ENCODE data around the gene DPP9. TPM values are rescaled to one million over a fixed set of nuclear protein-coding genes. Genes with fewer than 3 reads are reported as not detected.

Gene DPP9
- total and polyA plus RNA-seq, 2 of the 13 experiments (the other 11 are each of a cell fraction or from before 2014, with no cell fraction given), result 8.4 to 25.8 TPM

DNA sequence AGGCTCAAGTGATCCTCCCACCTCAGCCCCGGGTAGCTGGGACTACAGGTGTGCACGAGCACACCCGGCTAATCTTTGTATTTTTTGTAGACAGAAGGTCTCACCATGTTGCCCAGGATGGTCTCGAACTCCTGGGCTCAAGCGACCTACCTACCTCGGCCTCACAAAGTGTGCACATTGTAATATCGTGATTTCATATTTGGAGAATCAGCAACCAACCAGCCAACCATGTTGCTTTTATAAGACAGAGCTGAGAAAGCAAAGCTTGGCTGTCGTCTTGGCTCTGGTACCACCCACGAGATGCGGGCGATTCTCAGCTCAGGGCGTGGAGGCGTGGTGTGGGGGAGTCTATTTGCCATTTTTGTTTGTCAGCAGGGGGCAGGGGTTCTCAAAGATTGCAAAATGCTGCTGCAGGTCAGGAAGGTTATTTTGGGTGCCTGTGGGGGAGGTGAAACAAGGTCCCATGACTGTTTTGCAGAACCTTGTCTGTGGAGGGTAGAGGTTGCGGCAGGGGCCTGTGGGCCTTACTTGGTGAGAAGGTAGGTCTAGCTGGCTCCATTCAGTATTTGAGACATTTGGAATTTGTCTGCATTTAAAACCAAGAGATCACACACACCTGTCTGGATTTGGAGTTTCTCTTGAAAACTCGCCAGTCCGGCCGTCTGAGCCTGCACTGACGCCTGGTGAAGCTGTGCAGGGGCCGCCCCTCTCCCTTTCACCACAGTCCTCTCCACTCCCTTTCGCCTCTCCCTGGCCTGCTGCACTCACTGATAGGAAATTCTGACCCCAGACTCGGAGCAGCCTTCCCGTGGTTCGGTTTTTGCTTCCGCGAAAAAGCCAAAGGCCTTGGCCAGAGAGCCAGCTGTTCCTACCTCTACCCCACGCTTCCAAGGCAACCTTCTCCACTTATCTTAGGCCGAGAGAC is 68.9 kb downstream of the DPP9 start (continued):
- peak in 1 of 2 experiments; percentile 16; a peak in 1 of 4 replicates for TF ChIP-seq EP300 (IDR thresholded peaks at IDR 0.05; ENCODE audit: low read depth in 2 of 2, low read length in 2 of 2)
- no peak for TF ChIP-seq EP300 (CRISPR knock-in tag; IDR thresholded peaks at IDR 0.05; ENCODE audit: borderline replicate concordance)
- TF ChIP-seq TERF1 (CRISPR knock-in tag; IDR thresholded peaks at IDR 0.05), result no peak
- TF ChIP-seq FOXP1 (IDR thresholded peaks at IDR 0.05), result no peak
- TF ChIP-seq FOXP1 (CRISPR knock-in tag; IDR thresholded peaks at IDR 0.05), result no peak; the same call in 1 of the 2 replicates
- no peak for TF ChIP-seq HNRNPK (IDR thresholded peaks at IDR 0.05; ENCODE audit: low read depth, low read length, poor library complexity, severe bottlenecking)
- TF ChIP-seq ZNF768 (CRISPR knock-in tag; IDR thresholded peaks at IDR 0.05), result peak; percentile 62; the same call in 1 of the 2 replicates
- TF ChIP-seq, protein P1, sequence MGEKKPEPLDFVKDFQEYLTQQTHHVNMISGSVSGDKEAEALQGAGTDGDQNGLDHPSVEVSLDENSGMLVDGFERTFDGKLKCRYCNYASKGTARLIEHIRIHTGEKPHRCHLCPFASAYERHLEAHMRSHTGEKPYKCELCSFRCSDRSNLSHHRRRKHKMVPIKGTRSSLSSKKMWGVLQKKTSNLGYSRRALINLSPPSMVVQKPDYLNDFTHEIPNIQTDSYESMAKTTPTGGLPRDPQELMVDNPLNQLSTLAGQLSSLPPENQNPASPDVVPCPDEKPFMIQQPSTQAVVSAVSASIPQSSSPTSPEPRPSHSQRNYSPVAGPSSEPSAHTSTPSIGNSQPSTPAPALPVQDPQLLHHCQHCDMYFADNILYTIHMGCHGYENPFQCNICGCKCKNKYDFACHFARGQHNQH (CRISPR knock-in tag; IDR thresholded peaks at IDR 0.05), result no peak
- TF ChIP-seq TCF12 (IDR thresholded peaks at IDR 0.05), result no peak
- no peak for TF ChIP-seq TCF12 (CRISPR knock-in tag; IDR thresholded peaks at IDR 0.05)
- no peak for TF ChIP-seq MXD1 (CRISPR knock-in tag; IDR thresholded peaks at IDR 0.05)
- TF ChIP-seq ZNF710 (CRISPR knock-in tag; IDR thresholded peaks at IDR 0.05; ENCODE audit: borderline replicate concordance), result no peak
- peak; percentile 98; the same call in 1 of the 2 replicates for TF ChIP-seq ZNF180 (CRISPR knock-in tag; IDR thresholded peaks at IDR 0.05; ENCODE audit: borderline replicate concordance, low read depth)
- 0 out of 2 replicates have a peak, but pooled peaks have one; percentile 33 for TF ChIP-seq ZNF44 (CRISPR knock-in tag; IDR thresholded peaks at IDR 0.05)
- no peak for TF ChIP-seq RCOR2 (CRISPR knock-in tag; IDR thresholded peaks at IDR 0.05)
- TF ChIP-seq, protein P2, sequence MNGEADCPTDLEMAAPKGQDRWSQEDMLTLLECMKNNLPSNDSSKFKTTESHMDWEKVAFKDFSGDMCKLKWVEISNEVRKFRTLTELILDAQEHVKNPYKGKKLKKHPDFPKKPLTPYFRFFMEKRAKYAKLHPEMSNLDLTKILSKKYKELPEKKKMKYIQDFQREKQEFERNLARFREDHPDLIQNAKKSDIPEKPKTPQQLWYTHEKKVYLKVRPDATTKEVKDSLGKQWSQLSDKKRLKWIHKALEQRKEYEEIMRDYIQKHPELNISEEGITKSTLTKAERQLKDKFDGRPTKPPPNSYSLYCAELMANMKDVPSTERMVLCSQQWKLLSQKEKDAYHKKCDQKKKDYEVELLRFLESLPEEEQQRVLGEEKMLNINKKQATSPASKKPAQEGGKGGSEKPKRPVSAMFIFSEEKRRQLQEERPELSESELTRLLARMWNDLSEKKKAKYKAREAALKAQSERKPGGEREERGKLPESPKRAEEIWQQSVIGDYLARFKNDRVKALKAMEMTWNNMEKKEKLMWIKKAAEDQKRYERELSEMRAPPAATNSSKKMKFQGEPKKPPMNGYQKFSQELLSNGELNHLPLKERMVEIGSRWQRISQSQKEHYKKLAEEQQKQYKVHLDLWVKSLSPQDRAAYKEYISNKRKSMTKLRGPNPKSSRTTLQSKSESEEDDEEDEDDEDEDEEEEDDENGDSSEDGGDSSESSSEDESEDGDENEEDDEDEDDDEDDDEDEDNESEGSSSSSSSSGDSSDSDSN (CRISPR knock-in tag; IDR thresholded peaks at IDR 0.05), result no peak
- TF ChIP-seq SP2 (CRISPR knock-in tag; IDR thresholded peaks at IDR 0.05), result no peak
- no peak for TF ChIP-seq ELF3 (CRISPR knock-in tag; IDR thresholded peaks at IDR 0.05)
- 0 out of 2 replicates have a peak, but pooled peaks have one; percentile 47 for TF ChIP-seq ZC3H13 (CRISPR knock-in tag; IDR thresholded peaks at IDR 0.05)
- TF ChIP-seq HHEX (CRISPR knock-in tag; IDR thresholded peaks at IDR 0.05), result no peak
- no peak for TF ChIP-seq MYNN (CRISPR knock-in tag; IDR thresholded peaks at IDR 0.05; ENCODE audit: low read depth)
- 0 out of 4 replicates have a peak, but pooled peaks of 1 of the 2 experiments have one; percentile 27 for TF ChIP-seq NR2F1 (CRISPR knock-in tag; IDR thresholded peaks at IDR 0.05)
- no peak for TF ChIP-seq HDAC1 (CRISPR knock-in tag; IDR thresholded peaks at IDR 0.05)
